Loucy (cell line): Measurements from ENCODE around the gene DBN1.

Source experiments
- H2AFZ ChIP-seq: fragments of 200-600 bp; sonication (generic); 2 replicates; pipeline ENCODE4 v1.6.0; 2016; ENCODE audit warnings: antibody characterized with exemption, mild to moderate bottlenecking, low read length, moderate library complexity
- H3F3A ChIP-seq: fragments of 200-600 bp; 2 replicates; pipeline ENCODE4 v1.6.0; 2016; ENCODE audit warnings: antibody characterized with exemption, low read depth, mild to moderate bottlenecking
- H3K27me3 ChIP-seq: fragments of 200-600 bp; sonication (generic); 2 replicates; pipeline ENCODE4 v1.6.1; 2014; ENCODE audit warnings: low read length, mild to moderate bottlenecking; ENCODE audit not compliant: insufficient read depth, poor library complexity, severe bottlenecking
- H3K36me3 ChIP-seq: fragments of 200-600 bp; sonication (generic); 2 replicates; pipeline ENCODE4 v1.6.1; 2016; ENCODE audit warnings: low read length; ENCODE audit not compliant: insufficient read depth
- H3K4me1 ChIP-seq: fragments of 200-600 bp; sonication (generic); 2 replicates; pipeline ENCODE4 v1.5.1; 2014; ENCODE audit warnings: low read length, mild to moderate bottlenecking; ENCODE audit not compliant: insufficient read depth, poor library complexity, severe bottlenecking
- H3K4me2 ChIP-seq: fragments of 200-600 bp; sonication (generic); 2 replicates; pipeline ENCODE4 v1.6.0; 2014; ENCODE audit warnings: antibody characterized with exemption, low read length, low read depth, mild to moderate bottlenecking; ENCODE audit not compliant: poor library complexity, severe bottlenecking
- H3K4me3 ChIP-seq: fragments of 200-600 bp; sonication (generic); 2 replicates; pipeline ENCODE4 v1.5.1; 2014; ENCODE audit warnings: low read length, mild to moderate bottlenecking, mixed read lengths; ENCODE audit not compliant: poor library complexity, severe bottlenecking
- H3K79me2 ChIP-seq: fragments of 200-600 bp; sonication (generic); 2 replicates; pipeline ENCODE4 v1.6.1; 2014; ENCODE audit warnings: low read length; ENCODE audit not compliant: insufficient read depth
- H3K9ac ChIP-seq: fragments of 200-600 bp; sonication (generic); 2 replicates; pipeline ENCODE4 v1.6.0; 2014; ENCODE audit warnings: mild to moderate bottlenecking, low read depth, low read length, moderate library complexity; ENCODE audit not compliant: poor library complexity, severe bottlenecking
- H3K9me2 ChIP-seq: fragments of 200-600 bp; sonication (generic); replicated peaks from 2 replicates; pipeline ENCODE4 v1.6.1; 2016; ENCODE audit warnings: low read depth, low read length, mixed read lengths
- H3K9me3 ChIP-seq: fragments of 200-600 bp; sonication (generic); 2 replicates; pipeline ENCODE4 v1.6.1; 2014; ENCODE audit warnings: mild to moderate bottlenecking, antibody characterized with exemption, low read length, low read depth; ENCODE audit not compliant: insufficient read depth
- H4K20me1 ChIP-seq: fragments of 200-600 bp; sonication (generic); 2 replicates; pipeline ENCODE4 v1.6.0; 2014; ENCODE audit warnings: antibody characterized with exemption, low read length, mild to moderate bottlenecking; ENCODE audit not compliant: insufficient read depth, poor library complexity, severe bottlenecking
- EZH2phosphoT487 ChIP-seq: fragments of 200-600 bp; IDR thresholded peaks from 2 replicates; pipeline ENCODE4 v1.6.1; 2018; ENCODE audit warnings: antibody characterized with exemption, mild to moderate bottlenecking, moderate library complexity, borderline replicate concordance
- TF ChIP-seq, protein P1 (sequence below): fragments of 200-600 bp; sonication (generic); conservative IDR thresholded peaks from 2 replicates; pipeline ENCODE4 v1.5.1; 2014; ENCODE audit warnings: mild to moderate bottlenecking, antibody characterized with exemption, low read length

The DBN1 gene

DNA sequence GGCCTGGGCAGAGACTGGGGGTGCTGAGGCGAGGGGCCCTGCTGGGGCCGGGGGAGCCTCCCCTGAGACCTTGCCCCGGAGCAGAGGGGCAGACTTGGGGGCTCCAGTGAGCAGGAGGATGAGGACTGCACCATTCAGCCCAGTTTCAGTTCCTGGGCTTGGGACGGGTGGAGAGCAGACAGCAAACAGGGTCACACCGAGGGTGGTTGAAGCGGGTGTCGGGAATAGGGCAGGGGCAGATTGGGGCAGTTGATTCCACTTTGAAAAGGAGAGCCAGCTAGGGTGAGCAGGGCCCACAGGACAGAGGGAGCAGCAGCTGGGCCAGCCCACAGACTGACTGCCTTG is 42.5 kb downstream of the DBN1 start:
- Histone ChIP-seq H3K36me3 (peaks cover 36% of the 10 kb centered on the region; the same call in 1 of the 2 replicates), H3K9me2 (no peaks in the 10 kb centered on the region), H3K27me3 (no peaks in the 10 kb centered on the region), H2AFZ (no peak overlapping the region), H4K20me1 (peaks cover 19% of the 10 kb centered on the region), H3K79me2 (peaks cover 63% of the 10 kb centered on the region), H3K4me1 (peaks cover 46% of the 10 kb centered on the region), H3K9ac (peak overlapping the region; percentile 97), H3K4me3 (peak overlapping the region; percentile 95), H3F3A (no peaks in the 10 kb centered on the region), H3K4me2 (peak overlapping the region; percentile 99), H3K9me3 (no peaks in the 10 kb centered on the region)
- TF ChIP-seq, protein P1, sequence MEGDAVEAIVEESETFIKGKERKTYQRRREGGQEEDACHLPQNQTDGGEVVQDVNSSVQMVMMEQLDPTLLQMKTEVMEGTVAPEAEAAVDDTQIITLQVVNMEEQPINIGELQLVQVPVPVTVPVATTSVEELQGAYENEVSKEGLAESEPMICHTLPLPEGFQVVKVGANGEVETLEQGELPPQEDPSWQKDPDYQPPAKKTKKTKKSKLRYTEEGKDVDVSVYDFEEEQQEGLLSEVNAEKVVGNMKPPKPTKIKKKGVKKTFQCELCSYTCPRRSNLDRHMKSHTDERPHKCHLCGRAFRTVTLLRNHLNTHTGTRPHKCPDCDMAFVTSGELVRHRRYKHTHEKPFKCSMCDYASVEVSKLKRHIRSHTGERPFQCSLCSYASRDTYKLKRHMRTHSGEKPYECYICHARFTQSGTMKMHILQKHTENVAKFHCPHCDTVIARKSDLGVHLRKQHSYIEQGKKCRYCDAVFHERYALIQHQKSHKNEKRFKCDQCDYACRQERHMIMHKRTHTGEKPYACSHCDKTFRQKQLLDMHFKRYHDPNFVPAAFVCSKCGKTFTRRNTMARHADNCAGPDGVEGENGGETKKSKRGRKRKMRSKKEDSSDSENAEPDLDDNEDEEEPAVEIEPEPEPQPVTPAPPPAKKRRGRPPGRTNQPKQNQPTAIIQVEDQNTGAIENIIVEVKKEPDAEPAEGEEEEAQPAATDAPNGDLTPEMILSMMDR = no peak
- no peak for TF ChIP-seq EZH2phosphoT487

DNA sequence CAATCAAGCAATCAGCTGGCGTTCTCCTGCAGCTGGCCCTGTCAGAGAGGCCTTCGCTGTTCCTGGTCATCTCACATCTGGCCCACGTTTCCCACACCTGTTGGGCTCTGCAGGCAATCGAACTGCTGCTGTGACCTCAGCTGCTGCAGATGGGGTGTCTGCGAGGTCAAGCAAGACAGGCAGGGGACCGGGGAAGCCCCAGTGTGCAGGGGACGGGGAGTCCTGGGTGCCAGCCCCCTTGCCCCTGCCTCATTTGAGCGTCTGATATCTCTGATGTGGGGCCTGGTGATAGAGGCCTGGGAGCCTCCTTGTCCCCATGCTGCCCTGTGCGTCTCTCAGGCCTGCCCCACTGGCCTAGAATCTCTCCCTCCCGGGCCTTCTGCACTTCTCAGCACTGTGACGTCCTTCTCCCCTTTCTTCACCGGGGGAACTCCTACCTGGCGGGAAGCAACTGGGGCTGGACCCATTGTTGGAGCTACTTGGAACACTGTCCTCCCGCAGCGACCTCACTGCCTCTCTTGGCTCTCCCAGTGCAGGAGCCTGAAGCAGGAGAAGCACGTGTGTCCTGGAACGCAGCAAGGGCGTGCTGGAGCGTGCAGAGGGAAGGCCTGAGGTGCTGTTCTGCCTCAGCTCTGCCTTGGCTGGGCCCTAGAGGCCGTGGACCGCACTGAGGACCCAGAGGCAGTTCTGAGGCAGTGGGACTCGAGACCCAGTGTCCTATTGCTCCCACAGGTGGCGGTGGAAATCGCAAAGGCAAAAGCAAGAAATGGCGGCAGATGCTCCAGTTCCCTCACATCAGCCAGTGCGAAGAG is 43.1 kb downstream of the DBN1 start:
- H3K4me1 ChIP-seq = peaks cover 47% of the 10 kb centered on the region
- H3K4me3 ChIP-seq = peak overlapping the region; percentile 95

DNA sequence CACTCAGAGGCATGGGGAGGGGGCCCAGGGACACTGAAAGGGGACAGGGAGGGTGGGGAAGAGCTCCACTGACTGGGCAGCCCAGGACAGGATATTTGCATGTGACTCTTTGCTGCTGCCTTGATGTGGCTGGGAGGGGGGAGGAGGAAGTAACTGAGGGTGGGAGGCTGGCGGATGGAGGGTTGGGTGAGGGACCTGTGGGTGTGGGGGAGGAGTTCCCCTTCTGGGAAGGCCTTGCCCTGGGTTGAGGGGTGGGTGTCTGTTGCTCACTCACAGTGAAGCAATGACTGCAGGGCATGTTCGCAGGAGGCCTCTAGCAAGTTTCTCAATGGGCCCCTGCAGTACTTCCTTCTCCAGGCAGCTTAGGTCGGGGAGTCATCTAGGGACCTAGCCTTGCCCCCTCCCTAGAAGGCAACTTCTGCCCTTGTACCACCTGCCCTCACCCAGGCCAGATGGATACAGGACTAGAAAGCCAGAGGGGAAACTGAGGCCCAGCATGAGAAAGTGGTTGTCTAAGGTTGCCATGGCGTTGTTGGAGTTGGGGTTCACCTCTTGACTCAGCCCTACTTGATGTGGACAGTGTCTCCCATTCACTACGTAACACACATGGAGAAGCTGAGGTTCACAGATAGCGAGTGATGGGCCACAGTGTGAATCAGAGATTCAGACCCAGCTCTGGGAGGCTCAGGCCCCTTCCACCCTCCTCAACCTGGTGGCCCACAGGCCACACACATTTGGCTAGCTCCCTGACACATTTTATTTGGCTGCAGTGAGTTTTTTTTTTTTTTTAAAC is 44.0 kb downstream of the DBN1 start:
- Histone ChIP-seq H3K4me1 (peaks cover 49% of the 10 kb centered on the region), H4K20me1 (peaks cover 19% of the 10 kb centered on the region), H2AFZ (no peak overlapping the region), H3K36me3 (peaks cover 24% of the 10 kb centered on the region; the same call in 1 of the 2 replicates), H3K79me2 (peaks cover 63% of the 10 kb centered on the region), H3F3A (no peaks in the 10 kb centered on the region), H3K4me2 (peak overlapping the region; percentile 99), H3K4me3 (peak overlapping the region; percentile 95), H3K9me3 (no peaks in the 10 kb centered on the region), H3K9me2 (no peaks in the 10 kb centered on the region), H3K9ac (peak overlapping the region; percentile 97), H3K27me3 (no peaks in the 10 kb centered on the region)
- TF ChIP-seq EZH2phosphoT487 = no peak
- TF ChIP-seq, protein P1 = no peak

More for the DNA sequence above, 43.1 kb downstream of the DBN1 start:
- Histone ChIP-seq H3K79me2 (peaks cover 63% of the 10 kb centered on the region), H4K20me1 (peaks cover 19% of the 10 kb centered on the region), H3F3A (no peaks in the 10 kb centered on the region), H3K9me3 (no peaks in the 10 kb centered on the region), H3K4me2 (peak overlapping the region; percentile 99), H2AFZ (no peak overlapping the region), H3K27me3 (no peaks in the 10 kb centered on the region), H3K36me3 (peaks cover 32% of the 10 kb centered on the region; the same call in 1 of the 2 replicates), H3K9me2 (no peaks in the 10 kb centered on the region), H3K9ac (peak overlapping the region; percentile 97)
- no peak for TF ChIP-seq EZH2phosphoT487
- TF ChIP-seq, protein P1 = no peak
